ENCODE results near the gene TBCD.

Gene TBCD

GRCh38 chr17:82912484-82913089, 160.7 kb downstream of the TBCD start:
- no peaks in the 10 kb centered on the region for H4K20me1 ChIP-seq (ENCODE audit: low read depth, low read length)
- H3K9ac ChIP-seq (ENCODE audit: low read length): no peak overlapping the region

GRCh38 chr17:82913304-82914043, 161.6 kb downstream of the TBCD start:
- no peak overlapping the region for H2AFZ ChIP-seq (ENCODE audit: low read depth, low read length, severe bottlenecking)
- H3K4me2 ChIP-seq (ENCODE audit: low read depth, low read length, poor library complexity, severe bottlenecking): no peak overlapping the region
- no peaks in the 10 kb centered on the region for H3K36me3 ChIP-seq (ENCODE audit: low read length)
- TF ChIP-seq EZH2phosphoT487 (conservative IDR thresholded peaks at IDR 0.05; ENCODE audit: low read length) (no peak), CTCF (IDR thresholded peaks at IDR 0.05; ENCODE audit: insufficient read depth, low read length, poor library complexity, severe bottlenecking) (no peak)
- no peak overlapping the region for H3K27ac ChIP-seq (ENCODE audit: low read depth, low read length)
- no peaks in the 10 kb centered on the region for H3K27me3 ChIP-seq (ENCODE audit: low read length)
- H3K79me2 ChIP-seq (ENCODE audit: insufficient read depth, low read length): no peaks in the 10 kb centered on the region
- no peaks in the 10 kb centered on the region for H3K9me3 ChIP-seq (ENCODE audit: insufficient read depth, low read length)
- no peaks in the 10 kb centered on the region for H3F3A ChIP-seq (ENCODE audit: insufficient read depth)
- no peaks in the 10 kb centered on the region for H3K9me2 ChIP-seq (replicated peaks; ENCODE audit: insufficient read depth, low read length)
- no peak overlapping the region for H3K4me3 ChIP-seq (ENCODE audit: insufficient read depth, low read length, poor library complexity, severe bottlenecking)
- H4K20me1 ChIP-seq (ENCODE audit: low read depth, low read length): no peaks in the 10 kb centered on the region
- H3K9ac ChIP-seq (ENCODE audit: low read length): no peak overlapping the region

More at GRCh38 chr17:82912484-82913089, 160.7 kb downstream of the TBCD start:
- Histone ChIP-seq H3K9me3 (ENCODE audit: insufficient read depth, low read length) (no peaks in the 10 kb centered on the region), H3F3A (ENCODE audit: insufficient read depth) (no peaks in the 10 kb centered on the region), H3K27me3 (ENCODE audit: low read length) (no peaks in the 10 kb centered on the region), H3K79me2 (ENCODE audit: insufficient read depth, low read length) (no peaks in the 10 kb centered on the region), H3K4me2 (ENCODE audit: low read depth, low read length, poor library complexity, severe bottlenecking) (no peak overlapping the region), H3K4me3 (ENCODE audit: insufficient read depth, low read length, poor library complexity, severe bottlenecking) (no peak overlapping the region), H3K27ac (ENCODE audit: low read depth, low read length) (no peak overlapping the region), H3K36me3 (ENCODE audit: low read length) (no peaks in the 10 kb centered on the region), H3K9me2 (replicated peaks; ENCODE audit: insufficient read depth, low read length) (no peaks in the 10 kb centered on the region), H2AFZ (ENCODE audit: low read depth, low read length, severe bottlenecking) (no peak overlapping the region)
- TF ChIP-seq CTCF (IDR thresholded peaks at IDR 0.05; ENCODE audit: insufficient read depth, low read length, poor library complexity, severe bottlenecking) (no peak), EZH2phosphoT487 (conservative IDR thresholded peaks at IDR 0.05; ENCODE audit: low read length) (no peak)

DNA sequence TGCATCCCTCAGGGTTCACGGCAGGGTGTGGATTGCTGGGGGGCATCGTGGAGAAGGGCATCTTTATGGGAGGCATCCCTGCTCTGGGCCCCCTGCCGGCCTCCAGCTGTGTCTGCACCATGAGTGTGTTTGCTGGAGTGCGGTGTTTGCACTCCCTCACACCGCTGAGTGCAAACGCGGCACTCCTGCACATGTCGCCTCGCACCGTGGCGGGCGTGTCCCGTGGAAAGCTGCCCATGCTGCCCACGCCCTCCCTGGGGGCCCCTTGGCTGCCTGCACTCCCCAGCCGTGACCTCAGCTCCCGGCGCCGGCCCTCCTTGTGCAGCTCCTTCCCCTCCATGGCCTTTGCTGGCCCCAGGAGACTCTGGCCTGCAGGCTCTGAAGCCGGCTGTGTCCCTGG, 162.5 kb downstream of the TBCD start:
- Histone ChIP-seq H3K79me2 (ENCODE audit: insufficient read depth, low read length) (no peaks in the 10 kb centered on the region), H2AFZ (ENCODE audit: low read depth, low read length, severe bottlenecking) (no peak overlapping the region), H3K9me2 (replicated peaks; ENCODE audit: insufficient read depth, low read length) (no peaks in the 10 kb centered on the region), H3K36me3 (ENCODE audit: low read length) (no peaks in the 10 kb centered on the region), H3K9ac (ENCODE audit: low read length) (no peak overlapping the region), H3K27ac (ENCODE audit: low read depth, low read length) (no peak overlapping the region; the same call in 1 of the 2 replicates), H3K4me2 (ENCODE audit: low read depth, low read length, poor library complexity, severe bottlenecking) (no peak overlapping the region), H3K27me3 (ENCODE audit: low read length) (no peaks in the 10 kb centered on the region), H4K20me1 (ENCODE audit: low read depth, low read length) (no peaks in the 10 kb centered on the region), H3K4me3 (ENCODE audit: insufficient read depth, low read length, poor library complexity, severe bottlenecking) (no peak overlapping the region), H3K9me3 (ENCODE audit: insufficient read depth, low read length) (no peaks in the 10 kb centered on the region), H3F3A (ENCODE audit: insufficient read depth) (no peaks in the 10 kb centered on the region)
- TF ChIP-seq EZH2phosphoT487 (conservative IDR thresholded peaks at IDR 0.05; ENCODE audit: low read length) (no peak), CTCF (IDR thresholded peaks at IDR 0.05; ENCODE audit: insufficient read depth, low read length, poor library complexity, severe bottlenecking) (no peak)
